ENCODE data around the gene TRIM14.
"Not testable (repeated sequence)": the region's sequence is repeated elsewhere in the genome, so short reads cannot be mapped to it uniquely, and the experiment has no call there.

The TRIM14 gene

DNA sequence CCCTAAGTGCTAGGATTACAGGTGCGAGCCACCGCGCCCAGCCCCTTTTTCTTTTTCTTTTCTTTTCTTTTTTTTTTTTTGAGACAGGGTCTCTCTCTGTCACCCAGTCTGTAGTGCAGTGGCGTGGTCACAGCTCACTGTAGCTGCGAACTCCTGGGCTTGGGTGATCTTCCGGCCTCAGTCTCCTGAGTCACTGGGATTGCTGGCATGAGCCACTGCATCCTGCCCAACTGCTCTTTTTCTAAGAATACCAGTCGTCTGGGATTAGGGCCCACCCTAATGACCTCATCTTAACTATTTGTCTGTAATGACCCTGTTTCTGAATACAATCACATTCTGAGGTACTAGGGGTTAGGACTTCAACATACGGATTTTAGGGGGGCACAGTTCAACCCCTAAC lies 96.6 kb downstream of the TRIM14 start:
- DNase-seq (ENCODE audit: low read depth) = no peak
- TF ChIP-seq POLR2A (IDR thresholded peaks at IDR 0.05; ENCODE audit: extremely low read depth, insufficient read length) (no peak), MYC (IDR thresholded peaks at IDR 0.05; ENCODE audit: low read depth, low read length) (no peak)
- TF ChIP-seq, protein P1, sequence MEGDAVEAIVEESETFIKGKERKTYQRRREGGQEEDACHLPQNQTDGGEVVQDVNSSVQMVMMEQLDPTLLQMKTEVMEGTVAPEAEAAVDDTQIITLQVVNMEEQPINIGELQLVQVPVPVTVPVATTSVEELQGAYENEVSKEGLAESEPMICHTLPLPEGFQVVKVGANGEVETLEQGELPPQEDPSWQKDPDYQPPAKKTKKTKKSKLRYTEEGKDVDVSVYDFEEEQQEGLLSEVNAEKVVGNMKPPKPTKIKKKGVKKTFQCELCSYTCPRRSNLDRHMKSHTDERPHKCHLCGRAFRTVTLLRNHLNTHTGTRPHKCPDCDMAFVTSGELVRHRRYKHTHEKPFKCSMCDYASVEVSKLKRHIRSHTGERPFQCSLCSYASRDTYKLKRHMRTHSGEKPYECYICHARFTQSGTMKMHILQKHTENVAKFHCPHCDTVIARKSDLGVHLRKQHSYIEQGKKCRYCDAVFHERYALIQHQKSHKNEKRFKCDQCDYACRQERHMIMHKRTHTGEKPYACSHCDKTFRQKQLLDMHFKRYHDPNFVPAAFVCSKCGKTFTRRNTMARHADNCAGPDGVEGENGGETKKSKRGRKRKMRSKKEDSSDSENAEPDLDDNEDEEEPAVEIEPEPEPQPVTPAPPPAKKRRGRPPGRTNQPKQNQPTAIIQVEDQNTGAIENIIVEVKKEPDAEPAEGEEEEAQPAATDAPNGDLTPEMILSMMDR (IDR thresholded peaks at IDR 0.05; ENCODE audit: low read depth, low read length) = no peak
- TF ChIP-seq, protein P2, sequence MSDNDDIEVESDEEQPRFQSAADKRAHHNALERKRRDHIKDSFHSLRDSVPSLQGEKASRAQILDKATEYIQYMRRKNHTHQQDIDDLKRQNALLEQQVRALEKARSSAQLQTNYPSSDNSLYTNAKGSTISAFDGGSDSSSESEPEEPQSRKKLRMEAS (IDR thresholded peaks at IDR 0.05; ENCODE audit: low read depth, low read length) = no peak
- H3K4me3 ChIP-seq (ENCODE audit: low read depth, low read length) = no peak overlapping the region

DNA sequence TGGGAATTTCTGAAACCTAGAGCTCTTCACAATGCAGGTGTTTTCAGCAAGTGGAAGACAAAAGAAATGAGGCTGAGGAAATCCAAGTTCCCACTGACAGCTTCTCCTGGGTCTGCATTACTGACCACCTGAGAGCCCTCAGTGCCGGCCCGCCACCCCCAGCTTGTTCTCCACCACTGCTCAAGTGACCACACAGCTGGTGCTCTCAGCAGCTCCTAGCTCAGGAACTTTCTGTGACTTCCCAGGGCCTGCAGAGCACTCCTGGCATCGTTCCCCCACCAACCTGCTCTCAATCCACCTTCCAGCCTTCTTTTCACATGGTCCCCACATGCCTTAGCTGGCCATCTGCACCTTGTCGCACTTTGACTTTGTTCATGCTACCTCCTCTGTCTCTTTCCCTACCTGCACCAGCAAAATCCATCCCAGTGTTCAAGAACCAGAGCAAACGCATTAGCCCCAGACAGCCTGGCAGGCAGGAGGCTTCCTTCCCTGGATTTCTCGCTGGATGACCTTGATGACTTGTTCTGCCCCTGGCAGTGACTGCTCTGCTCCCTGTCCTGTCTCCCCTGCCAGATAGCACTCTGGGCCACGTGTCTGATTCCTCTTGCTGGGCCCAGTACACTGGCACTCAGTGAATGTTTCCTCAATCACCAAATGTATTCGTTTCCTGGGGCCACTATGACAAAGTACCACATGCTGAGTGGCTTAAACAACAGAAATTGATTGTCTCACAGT lies 97.5 kb downstream of the TRIM14 start:
- DNase-seq (ENCODE audit: low read depth) = no peak
- TF ChIP-seq, protein P2 (IDR thresholded peaks at IDR 0.05; ENCODE audit: low read depth, low read length) = no peak
- TF ChIP-seq MYC (IDR thresholded peaks at IDR 0.05; ENCODE audit: low read depth, low read length) = no peak
- TF ChIP-seq POLR2A (IDR thresholded peaks at IDR 0.05; ENCODE audit: extremely low read depth, insufficient read length) = no peak
- TF ChIP-seq, protein P1 (IDR thresholded peaks at IDR 0.05; ENCODE audit: low read depth, low read length) = no peak
- H3K4me3 ChIP-seq (ENCODE audit: low read depth, low read length) = no peak overlapping the region

DNA sequence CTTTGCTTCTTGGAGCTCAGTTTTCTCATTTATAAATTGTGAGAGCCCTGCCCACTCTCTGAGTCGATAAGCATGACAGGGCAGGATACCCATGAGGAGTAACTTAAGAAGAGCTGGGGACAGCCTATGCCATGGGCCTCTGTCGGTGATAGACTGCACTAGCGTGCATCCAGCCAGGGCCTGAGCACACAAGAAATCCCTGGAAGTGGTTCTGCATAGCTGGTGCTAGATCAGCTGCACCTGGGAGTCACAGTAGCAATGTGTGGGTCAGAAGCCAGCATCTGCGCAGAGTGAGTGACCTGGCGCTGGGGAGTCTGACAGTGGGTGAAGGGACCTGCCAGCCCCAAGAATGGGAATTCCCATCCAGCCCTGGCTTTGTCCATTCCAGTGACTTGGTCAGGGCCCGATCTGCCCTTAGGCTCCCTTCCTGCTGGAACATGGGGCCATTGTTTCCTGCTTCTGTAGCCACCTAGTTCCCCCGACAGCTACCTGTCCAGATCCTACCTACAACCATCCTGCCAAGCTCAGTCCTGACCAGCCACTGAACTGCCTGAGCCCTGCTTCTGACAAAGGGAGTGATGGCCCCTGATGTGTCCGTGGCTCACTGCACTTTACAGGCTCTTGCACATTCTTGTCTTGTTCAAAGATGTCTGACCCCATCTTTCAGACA lies 98.4 kb downstream of the TRIM14 start:
- TF ChIP-seq, protein P1 (IDR thresholded peaks at IDR 0.05; ENCODE audit: low read depth, low read length) = no peak
- TF ChIP-seq, protein P2 (IDR thresholded peaks at IDR 0.05; ENCODE audit: low read depth, low read length) = no peak
- TF ChIP-seq MYC (IDR thresholded peaks at IDR 0.05; ENCODE audit: low read depth, low read length) (no peak), POLR2A (IDR thresholded peaks at IDR 0.05; ENCODE audit: extremely low read depth, insufficient read length) (no peak)
- H3K4me3 ChIP-seq (ENCODE audit: low read depth, low read length) = no peak overlapping the region

DNA sequence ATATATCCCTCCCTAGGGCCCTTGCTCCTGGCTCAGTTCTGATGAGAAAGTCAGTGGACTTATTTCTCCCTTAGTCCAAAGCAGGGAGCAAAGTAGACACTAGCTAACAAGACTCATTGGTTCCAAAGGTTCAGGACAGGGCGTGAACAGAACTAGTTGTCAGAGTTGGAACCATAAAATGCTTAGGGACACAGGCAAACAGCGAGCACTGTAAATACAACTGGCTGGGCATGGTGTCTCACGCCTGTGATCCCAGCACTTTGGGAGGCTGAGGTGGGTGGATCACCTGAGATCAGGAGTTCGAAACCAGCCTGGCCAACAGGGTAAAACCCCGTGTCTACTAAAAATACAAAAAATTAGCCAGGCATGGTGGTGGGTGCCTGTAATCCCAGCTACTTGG lies 99.2 kb downstream of the TRIM14 start:
- not testable (repeated sequence) for DNase-seq (ENCODE audit: low read depth)

More for the DNA sequence above, 98.4 kb downstream of the TRIM14 start:
- DNase-seq (ENCODE audit: low read depth) = no peak

More for the DNA sequence above, 99.2 kb downstream of the TRIM14 start:
- H3K4me3 ChIP-seq (ENCODE audit: low read depth, low read length) = not testable (repeated sequence)
